ENCODE data around the gene SUSD2.

DNA sequence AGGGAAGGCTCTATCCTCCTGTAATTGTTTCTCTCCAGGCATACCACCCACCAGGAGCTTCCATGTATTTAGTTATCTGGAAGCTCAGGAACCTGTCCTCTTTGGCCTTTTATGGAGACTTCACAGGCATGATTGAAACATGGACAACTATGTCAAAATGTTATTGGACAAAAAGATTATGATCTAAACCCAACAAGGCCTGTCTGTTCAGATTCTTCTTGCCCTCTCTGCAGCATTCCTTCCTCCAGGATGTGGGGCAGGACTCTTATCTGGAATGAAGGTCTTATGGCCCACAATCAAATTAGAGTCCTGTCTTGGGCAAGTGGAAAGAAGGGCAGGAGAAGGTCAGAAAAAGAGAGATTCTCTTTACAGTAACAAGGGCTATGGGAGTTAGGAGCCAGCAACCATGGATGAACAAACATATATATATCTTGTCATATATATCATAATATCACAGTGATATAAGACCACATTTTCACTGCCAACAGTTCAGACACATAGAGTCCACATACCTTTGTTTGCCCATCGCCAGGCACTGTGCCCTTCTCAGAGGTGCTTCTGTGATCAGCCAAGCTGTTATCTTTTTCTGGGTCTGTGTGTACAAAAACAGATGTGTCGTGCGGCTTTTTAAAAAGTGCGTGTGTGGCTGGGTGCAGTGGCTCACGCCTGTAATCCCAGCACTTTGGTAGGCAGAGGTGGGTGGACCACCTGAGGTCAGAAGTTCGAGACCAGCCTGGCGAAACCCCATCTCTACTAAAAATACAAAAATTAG lies 42.5 kb upstream of the SUSD2 start:
- TF ChIP-seq, protein P1, sequence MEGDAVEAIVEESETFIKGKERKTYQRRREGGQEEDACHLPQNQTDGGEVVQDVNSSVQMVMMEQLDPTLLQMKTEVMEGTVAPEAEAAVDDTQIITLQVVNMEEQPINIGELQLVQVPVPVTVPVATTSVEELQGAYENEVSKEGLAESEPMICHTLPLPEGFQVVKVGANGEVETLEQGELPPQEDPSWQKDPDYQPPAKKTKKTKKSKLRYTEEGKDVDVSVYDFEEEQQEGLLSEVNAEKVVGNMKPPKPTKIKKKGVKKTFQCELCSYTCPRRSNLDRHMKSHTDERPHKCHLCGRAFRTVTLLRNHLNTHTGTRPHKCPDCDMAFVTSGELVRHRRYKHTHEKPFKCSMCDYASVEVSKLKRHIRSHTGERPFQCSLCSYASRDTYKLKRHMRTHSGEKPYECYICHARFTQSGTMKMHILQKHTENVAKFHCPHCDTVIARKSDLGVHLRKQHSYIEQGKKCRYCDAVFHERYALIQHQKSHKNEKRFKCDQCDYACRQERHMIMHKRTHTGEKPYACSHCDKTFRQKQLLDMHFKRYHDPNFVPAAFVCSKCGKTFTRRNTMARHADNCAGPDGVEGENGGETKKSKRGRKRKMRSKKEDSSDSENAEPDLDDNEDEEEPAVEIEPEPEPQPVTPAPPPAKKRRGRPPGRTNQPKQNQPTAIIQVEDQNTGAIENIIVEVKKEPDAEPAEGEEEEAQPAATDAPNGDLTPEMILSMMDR (conservative IDR thresholded peaks at IDR 0.05 in 1 of 2, IDR thresholded peaks at IDR 0.05 in 1 of 2; ENCODE audit: low read depth in 1 of 2, low read length in 2 of 2): no peak
- no peak for TF ChIP-seq EZH2 (IDR thresholded peaks at IDR 0.05; ENCODE audit: low read length, missing control alignments)
